Rectal smooth muscle tissue (tissue), 1 donor: ENCODE data around the gene DUSP11.
A peak's percentile ranks its signal among the peaks of the same experiment; 100 is the strongest.
"Not testable (repeated sequence)": the region's sequence is repeated elsewhere in the genome, so short reads cannot be mapped to it uniquely, and the experiment has no call there.

Source experiments
- H3K27ac ChIP-seq: one replicate; pipeline ENCODE4 v1.7.0; 2013; ENCODE audit warnings: low read depth, low read length, inconsistent platforms
- H3K27me3 ChIP-seq: one replicate; pipeline ENCODE4 v1.7.0; 2013; ENCODE audit warnings: low read length; ENCODE audit not compliant: control insufficient read depth, insufficient read depth
- H3K36me3 ChIP-seq: one replicate; pipeline ENCODE4 v1.7.0; 2013; ENCODE audit warnings: low read length; ENCODE audit not compliant: control insufficient read depth, insufficient read depth
- H3K4me1 ChIP-seq: one replicate; pipeline ENCODE4 v1.7.0; 2013; ENCODE audit warnings: low read length; ENCODE audit not compliant: control insufficient read depth, insufficient read depth
- H3K4me3 ChIP-seq: one replicate; pipeline ENCODE4 v1.7.0; 2013; ENCODE audit warnings: low read length
- H3K9ac ChIP-seq: one replicate; pipeline ENCODE4 v1.7.0; 2013; ENCODE audit warnings: low read length

The DUSP11 gene

DNA sequence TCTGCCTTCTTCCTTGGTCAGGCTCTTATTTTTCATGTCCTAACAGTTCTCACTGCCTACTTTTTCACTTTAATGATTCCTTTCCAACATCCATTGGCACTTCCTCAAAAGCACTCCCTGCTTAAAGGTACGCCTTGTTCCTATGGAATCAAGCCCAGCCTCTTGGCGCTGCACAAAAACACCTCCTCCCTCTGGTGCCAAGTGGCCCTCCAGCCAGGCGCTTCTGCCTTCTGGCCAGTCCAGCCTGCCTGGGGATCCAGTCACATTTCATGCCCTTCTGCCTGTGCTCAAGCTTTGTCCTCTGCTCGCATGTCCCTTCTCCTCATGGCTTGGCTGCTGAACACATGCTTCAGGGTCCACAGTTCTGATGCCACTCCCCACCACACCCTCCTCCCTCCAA, 49.1 kb downstream of the DUSP11 start:
- Histone ChIP-seq H3K36me3 (peaks cover 14% of the 10 kb centered on the region), H3K27ac (no peak overlapping the region)

DNA sequence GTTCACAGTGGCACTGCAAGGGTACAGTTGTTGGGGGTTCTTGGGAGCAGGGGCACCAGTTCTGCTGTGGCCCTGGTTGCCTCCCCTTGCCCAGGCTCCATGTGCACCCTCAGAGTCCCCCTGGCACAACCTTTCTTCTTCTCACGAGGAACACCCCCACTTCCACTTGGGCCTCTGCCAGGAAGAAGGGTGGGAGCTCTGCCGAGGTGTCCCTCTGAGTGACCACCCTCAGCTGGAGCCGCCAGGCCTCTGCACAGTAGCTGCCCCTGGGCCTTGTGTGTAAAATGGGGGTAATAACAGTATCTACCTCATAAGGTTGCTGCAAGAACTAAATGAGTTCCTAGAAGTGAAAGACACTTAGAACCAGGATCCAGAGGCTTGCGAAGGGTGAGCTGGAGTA, 51.2 kb downstream of the DUSP11 start:
- no peak overlapping the region for H3K9ac ChIP-seq
- no peaks in the 10 kb centered on the region for H3K4me1 ChIP-seq
- H3K4me3 ChIP-seq: no peak overlapping the region
- H3K27ac ChIP-seq: no peak overlapping the region
- no peaks in the 10 kb centered on the region for H3K27me3 ChIP-seq
- peaks cover 12% of the 10 kb centered on the region for H3K36me3 ChIP-seq

More for the DNA sequence above, 49.1 kb downstream of the DUSP11 start:
- no peaks in the 10 kb centered on the region for H3K27me3 ChIP-seq
- no peak overlapping the region for H3K9ac ChIP-seq
- no peaks in the 10 kb centered on the region for H3K4me1 ChIP-seq
- no peak overlapping the region for H3K4me3 ChIP-seq

DNA sequence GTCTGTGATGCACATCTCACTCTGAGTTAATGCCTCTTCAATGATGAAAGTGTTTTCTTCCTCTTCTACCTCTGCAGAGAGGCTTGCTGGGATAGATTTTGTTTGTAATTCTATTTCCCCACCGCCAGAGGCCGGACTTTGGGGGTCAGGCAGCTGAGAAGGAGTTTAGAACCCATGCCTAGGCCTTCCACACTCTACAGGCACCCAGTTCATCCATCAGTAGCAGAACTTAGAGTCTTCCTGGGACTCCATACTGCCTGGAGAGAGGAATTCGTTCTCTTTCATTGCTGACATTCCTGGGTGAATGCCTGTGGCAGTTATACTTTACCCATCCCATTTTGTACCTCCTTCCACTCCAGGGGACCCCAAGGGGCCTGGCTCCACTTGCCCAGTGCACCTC, 51.9 kb downstream of the DUSP11 start:
- no peak overlapping the region for H3K27ac ChIP-seq
- H3K27me3 ChIP-seq: no peaks in the 10 kb centered on the region
- H3K9ac ChIP-seq: no peak overlapping the region
- H3K4me3 ChIP-seq: no peak overlapping the region
- peaks cover 12% of the 10 kb centered on the region for H3K36me3 ChIP-seq
- H3K4me1 ChIP-seq: no peaks in the 10 kb centered on the region

DNA sequence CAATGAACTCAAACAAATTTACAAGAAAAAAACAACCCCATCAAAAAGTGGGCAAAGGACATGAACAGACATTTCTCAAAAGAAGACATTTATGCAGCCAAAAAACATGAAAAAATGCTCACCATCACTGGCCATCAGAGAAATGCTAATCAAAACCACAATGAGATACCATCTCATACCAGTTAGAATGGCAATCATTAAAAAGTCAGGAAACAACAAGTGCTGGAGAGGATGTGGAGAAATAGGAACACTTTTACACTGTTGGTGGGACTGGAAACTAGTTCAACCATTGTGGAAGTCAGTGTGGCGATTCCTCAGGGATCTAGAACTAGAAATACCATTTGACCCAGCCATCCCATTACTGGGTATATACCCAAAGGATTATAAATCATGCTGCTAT, 53.2 kb downstream of the DUSP11 start:
- H3K36me3 ChIP-seq, H3K4me3 ChIP-seq, H3K27ac ChIP-seq, H3K27me3 ChIP-seq, H3K4me1 ChIP-seq, H3K9ac ChIP-seq: not testable (repeated sequence)

DNA sequence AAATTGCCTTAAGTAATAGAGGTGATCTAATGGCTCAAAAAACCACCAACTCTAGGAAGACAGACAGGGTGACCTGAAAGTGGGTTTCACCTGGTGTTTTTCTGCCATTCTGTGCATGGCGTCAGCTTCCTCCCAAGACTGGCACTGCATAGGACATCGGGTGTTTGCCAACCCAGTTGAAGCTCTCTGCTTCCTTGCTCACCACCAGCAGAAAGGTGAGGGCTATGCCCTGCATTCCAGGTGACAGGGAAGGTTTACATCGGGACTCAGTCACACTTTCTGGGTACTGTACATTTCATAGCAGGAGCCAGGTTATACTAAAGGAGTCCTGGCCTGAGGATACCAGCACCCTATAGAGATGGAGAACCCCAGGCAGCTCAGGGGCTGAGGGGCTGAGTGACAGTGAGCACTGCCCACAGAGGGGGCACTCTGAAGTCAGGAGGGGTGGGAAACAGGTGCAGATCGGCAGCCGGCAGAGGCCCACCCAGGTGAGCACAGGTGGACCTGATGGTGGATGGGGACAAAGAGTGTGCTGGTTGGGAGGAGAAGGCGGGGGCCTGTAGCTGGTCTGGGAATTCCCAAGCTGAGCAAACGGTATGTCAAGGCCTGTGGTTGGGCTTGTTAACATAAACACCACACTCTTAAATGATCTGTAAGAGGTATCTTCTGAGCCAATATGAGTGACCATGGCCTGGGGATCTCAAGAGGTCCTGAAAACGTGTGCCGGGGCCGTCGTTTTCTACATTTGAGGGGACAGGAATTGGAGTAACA, 60.9 kb downstream of the DUSP11 start:
- no peak overlapping the region for H3K27ac ChIP-seq
- no peaks in the 10 kb centered on the region for H3K4me1 ChIP-seq
- no peaks in the 10 kb centered on the region for H3K36me3 ChIP-seq
- H3K27me3 ChIP-seq: no peaks in the 10 kb centered on the region
- no peak overlapping the region for H3K9ac ChIP-seq
- H3K4me3 ChIP-seq: no peak overlapping the region

DNA sequence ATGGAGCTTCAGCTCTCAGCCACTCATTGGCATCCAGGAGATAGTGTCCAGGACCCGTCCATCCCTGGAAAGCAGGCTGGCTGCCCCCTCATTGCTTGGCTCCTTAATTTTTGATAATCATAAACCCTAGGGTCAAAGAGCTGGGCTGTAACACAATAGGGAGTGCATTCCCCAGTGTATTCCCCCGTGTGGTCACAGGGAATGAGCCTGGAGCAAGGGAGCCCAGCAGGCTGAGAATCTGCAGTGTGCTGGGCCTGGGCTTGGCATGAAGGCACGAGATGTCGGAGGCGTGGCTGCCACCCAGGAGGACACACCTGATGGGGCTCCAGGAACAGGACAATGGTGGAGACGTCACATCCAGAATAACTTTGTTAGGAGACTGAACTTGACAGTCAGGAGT, 61.5 kb downstream of the DUSP11 start:
- no peak overlapping the region for H3K4me3 ChIP-seq
- no peaks in the 10 kb centered on the region for H3K27me3 ChIP-seq
- H3K36me3 ChIP-seq: no peaks in the 10 kb centered on the region
- no peak overlapping the region for H3K27ac ChIP-seq
- no peak overlapping the region for H3K9ac ChIP-seq
- H3K4me1 ChIP-seq: no peaks in the 10 kb centered on the region

DNA sequence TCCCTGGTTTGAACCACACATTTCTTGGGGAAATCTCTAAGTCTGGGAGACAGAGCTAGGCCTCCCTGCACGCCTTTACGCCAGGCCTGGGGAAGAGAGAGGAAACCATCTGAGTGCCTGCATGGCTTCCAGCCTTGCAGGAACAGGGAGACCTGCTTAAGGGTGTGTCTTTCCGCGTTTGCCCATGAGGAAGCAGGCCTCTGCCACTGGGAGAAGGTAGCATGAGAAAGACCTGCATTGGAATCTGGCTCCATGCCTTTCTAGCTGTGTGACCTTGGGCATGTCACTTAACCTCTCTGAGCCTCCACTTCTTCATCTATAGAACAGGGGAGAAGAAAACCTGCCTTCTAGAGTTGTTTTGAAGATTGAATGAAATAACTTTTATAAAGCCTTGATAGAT, 62.2 kb downstream of the DUSP11 start:
- not testable (repeated sequence) for H3K27ac ChIP-seq, H3K9ac ChIP-seq, H3K4me1 ChIP-seq, H3K36me3 ChIP-seq, H3K4me3 ChIP-seq, H3K27me3 ChIP-seq

DNA sequence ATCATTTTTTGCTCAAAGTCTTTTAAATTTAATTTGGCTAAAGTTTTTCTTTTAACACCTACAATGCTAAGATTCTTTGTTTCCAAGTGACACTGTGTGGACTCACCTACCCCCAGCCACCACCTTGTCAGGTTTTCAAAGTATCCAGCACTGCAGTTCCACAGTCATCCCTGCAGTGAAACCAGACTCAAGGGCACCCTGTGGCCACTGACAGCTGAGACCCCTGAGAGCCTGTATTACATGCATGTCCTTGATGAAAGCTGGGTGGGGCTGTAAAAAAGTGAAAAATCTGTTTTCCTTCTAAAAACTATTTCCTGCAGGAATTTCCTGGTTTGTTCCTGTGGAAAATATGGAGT, 62.7 kb downstream of the DUSP11 start:
- H3K27ac ChIP-seq: no peak overlapping the region

DNA sequence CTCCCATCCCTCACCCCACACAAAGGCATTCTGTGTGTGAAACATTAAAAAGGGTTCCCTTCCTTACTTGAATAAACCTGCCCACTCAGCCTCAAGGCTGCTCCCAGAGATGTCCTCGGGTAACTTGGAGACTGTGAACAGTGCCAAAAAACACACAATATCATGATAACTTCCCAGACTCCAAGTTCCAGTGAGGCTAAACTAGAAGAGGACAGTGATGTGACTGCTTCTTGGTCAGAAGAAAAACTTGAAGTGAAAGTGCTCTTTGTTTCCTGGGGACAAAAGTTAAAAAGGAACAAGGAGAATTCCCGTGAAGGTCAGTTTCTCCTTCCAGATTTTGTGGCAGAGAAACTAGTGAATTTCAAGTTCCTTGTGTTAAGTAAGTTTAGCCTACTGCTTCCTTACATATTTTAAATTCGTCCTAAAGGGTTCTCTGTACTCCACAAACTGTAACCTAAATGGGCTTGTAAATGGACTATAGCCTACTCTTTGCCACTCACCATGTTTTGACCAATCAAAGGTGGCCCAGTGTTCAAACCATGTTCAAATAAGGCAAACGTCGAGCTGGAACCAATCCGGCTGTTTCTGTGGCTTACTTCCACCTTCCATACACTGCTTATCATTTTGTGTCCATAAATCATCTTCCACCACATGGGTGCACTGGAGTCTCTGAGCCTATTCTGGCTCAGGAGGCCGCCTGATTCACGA, 63.2 kb downstream of the DUSP11 start:
- no peak overlapping the region for H3K9ac ChIP-seq
- peak overlapping the region; percentile 12 for H3K4me3 ChIP-seq
- no peaks in the 10 kb centered on the region for H3K4me1 ChIP-seq
- no peaks in the 10 kb centered on the region for H3K27me3 ChIP-seq
- no peaks in the 10 kb centered on the region for H3K36me3 ChIP-seq
- H3K27ac ChIP-seq: peak overlapping the region; percentile 44

More for the DNA sequence above, 62.7 kb downstream of the DUSP11 start:
- H3K4me3 ChIP-seq: no peak overlapping the region
- H3K9ac ChIP-seq: no peak overlapping the region
- H3K27me3 ChIP-seq: no peaks in the 10 kb centered on the region
- H3K4me1 ChIP-seq: no peaks in the 10 kb centered on the region
- H3K36me3 ChIP-seq: no peaks in the 10 kb centered on the region

DNA sequence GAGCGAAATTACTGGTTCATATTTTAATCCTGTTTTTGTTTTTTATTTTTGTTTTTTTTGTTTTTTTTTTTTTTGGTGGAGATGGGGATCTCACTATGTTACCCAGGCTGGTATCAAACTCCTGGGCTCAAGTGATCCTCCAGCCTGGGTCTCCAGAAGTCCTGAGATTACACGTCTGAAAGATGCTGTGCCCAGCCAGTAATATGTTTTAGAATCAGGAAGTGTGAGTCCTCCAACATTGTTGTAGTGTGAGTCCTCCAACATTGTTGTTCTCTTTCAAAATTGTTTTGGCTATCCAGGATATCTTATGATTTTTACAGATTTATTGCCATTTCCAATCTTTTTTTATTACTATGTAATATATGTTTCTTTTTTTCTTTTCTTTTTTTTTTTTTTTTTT, 65.8 kb downstream of the DUSP11 start:
- no peak overlapping the region for H3K9ac ChIP-seq
- H3K27ac ChIP-seq: no peak overlapping the region
- H3K4me1 ChIP-seq: no peaks in the 10 kb centered on the region
- H3K36me3 ChIP-seq: no peaks in the 10 kb centered on the region
- H3K4me3 ChIP-seq: no peak overlapping the region
- no peaks in the 10 kb centered on the region for H3K27me3 ChIP-seq
